ENCODE measurements around the gene SLC25A42.

DNA sequence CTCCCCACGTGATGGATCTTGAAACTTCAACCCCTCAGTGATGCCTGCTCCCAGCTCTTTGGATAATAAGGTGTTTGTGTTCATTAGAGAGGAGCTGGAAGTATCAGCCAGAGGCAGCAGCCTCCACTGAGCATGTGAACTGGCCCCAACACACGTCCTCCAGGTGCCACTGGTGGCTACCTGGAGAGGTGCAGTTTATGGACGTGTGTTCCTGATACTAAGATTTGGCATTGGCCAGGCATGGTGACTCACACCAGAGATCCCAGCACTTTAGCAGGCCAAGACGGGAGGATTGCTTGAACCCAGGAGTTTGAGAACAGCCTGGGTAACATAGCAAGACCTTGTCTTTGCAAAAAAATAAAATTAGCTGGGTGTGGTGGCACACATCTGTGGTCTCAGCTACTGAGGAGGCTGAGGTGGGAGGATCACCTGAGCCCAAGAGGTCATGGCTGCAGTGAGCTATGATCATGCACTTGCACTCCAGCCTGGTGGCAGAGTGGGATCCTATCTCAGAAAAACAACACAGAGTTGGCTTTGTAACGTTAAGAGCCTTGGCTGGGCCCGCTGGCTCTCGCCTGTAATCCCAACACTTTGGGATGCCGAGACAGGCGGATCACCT lies 34.4 kb downstream of the SLC25A42 start:
- TF ChIP-seq, protein P1, sequence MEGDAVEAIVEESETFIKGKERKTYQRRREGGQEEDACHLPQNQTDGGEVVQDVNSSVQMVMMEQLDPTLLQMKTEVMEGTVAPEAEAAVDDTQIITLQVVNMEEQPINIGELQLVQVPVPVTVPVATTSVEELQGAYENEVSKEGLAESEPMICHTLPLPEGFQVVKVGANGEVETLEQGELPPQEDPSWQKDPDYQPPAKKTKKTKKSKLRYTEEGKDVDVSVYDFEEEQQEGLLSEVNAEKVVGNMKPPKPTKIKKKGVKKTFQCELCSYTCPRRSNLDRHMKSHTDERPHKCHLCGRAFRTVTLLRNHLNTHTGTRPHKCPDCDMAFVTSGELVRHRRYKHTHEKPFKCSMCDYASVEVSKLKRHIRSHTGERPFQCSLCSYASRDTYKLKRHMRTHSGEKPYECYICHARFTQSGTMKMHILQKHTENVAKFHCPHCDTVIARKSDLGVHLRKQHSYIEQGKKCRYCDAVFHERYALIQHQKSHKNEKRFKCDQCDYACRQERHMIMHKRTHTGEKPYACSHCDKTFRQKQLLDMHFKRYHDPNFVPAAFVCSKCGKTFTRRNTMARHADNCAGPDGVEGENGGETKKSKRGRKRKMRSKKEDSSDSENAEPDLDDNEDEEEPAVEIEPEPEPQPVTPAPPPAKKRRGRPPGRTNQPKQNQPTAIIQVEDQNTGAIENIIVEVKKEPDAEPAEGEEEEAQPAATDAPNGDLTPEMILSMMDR (conservative IDR thresholded peaks at IDR 0.05; ENCODE audit: low read depth, low read length) = no peak
- TF ChIP-seq EZH2 (IDR thresholded peaks at IDR 0.05; ENCODE audit: low read length, unreplicated experiment) = no peak
- TF ChIP-seq EZH2phosphoT487 (IDR thresholded peaks at IDR 0.05; ENCODE audit: borderline replicate concordance, low read length) = no peak
